ENCODE measurements around the gene NSD2.

The NSD2 gene

DNA sequence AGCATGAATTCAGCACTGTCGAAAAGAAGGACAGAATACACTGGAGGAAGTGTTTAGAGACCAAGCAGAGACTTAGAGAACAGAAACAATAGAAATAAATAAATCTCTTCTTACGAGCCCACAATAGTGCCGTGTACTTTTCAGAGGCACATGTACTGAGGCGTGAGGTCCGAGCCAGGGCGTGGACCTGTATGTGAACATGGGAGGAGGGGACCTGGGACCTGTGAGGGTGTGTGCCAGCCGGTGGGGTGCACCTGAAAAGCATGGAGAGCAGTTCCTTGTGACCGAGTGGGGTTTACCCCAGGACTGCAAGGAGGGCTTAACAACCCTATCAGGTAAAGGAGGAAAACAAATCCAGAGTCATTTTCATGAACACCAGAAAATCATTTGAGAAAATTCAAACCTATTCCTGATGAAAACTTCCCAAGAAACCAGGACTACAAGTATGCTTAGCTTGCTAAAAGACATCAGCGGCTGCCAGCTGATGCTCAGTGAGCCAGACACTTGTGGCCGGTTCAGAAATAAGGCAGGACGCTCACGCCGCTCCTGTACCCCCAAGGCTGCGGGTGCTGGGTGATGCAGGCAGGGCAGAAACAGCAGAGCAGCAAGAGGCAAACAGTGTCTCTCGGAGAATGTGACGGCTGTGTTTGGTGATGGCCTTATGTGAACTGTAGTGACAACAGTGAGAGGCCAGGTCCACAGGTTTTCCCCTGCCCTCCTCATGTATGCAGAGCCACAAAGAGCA is 100.4 kb downstream of the NSD2 start:
- no peak for DNase-seq

DNA sequence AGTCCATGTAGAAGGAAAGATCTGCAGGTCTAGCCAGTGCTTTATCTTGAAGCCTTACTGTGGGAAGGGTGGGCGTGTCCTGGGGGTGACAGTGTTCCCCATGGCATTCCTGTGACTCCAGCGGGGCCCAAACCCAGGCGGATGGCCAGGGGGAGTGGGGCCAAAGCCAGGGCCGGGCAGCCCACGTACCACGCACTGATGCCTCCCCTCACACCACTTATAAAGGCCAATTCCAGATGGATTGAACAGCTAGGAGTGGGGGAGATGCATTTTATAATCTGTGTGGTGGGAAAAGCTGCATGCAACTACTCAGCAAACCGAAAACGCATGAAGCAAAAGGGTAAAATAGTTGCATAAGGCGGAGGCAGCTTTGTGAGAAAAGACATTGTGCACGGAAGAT is 101.2 kb downstream of the NSD2 start:
- DNase-seq, result no peak

DNA sequence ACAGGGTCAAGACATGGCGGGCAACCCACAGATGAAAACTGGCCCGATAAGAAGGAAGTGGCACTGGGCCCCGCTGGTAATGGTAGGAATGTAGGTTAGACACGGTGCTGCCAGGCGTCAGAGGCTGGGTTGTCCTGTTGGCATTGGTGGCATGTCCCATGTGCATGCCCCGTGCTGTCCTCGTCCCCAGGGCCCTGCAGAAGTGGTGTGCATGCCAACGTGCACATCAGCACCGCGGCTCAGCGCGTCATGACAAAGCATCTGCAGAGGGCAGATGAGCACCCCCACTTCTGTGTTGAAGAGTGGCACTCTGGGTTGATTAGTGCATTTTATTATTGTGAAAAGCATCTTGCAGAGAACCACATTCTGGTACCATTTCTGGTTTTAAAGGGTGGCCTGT is 102.0 kb downstream of the NSD2 start:
- DNase-seq, result no peak

DNA sequence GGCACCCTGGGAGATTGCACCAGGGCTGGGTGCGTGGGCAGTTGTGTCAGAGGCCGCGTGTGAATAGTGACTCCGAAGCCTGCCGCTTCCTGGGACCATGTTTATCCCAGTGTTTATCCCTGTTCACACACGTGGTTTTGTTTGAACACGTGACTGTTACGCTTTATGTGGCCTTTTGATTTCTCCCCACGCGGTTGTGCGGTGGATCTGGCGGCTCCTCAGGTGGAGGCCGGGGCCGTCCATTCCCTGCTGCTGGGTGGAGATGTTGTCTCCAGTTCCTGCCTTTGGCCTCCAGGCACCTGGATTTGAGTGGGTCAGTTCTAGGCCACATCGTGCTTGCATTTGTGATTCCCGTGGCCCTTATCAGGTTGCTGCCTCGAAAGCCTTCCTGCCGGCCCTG is 102.5 kb downstream of the NSD2 start:
- no peak for DNase-seq

DNA sequence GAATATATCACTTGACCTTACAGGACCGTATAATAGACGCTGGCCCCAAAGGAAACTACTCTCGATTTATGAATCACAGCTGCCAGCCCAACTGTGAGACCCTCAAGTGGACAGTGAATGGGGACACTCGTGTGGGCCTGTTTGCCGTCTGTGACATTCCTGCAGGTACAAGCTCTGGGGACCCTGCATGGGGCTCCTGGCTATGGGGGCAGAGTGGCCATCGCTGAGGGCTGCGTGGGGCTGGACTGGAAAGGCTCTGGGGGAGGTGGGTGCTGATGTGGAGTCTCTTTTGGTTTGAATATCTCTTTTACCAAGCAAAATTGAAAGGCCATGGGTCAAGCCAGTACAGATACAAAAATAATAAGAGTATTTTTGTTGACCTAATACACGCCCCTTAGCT is 103.6 kb downstream of the NSD2 start:
- no peak for DNase-seq

DNA sequence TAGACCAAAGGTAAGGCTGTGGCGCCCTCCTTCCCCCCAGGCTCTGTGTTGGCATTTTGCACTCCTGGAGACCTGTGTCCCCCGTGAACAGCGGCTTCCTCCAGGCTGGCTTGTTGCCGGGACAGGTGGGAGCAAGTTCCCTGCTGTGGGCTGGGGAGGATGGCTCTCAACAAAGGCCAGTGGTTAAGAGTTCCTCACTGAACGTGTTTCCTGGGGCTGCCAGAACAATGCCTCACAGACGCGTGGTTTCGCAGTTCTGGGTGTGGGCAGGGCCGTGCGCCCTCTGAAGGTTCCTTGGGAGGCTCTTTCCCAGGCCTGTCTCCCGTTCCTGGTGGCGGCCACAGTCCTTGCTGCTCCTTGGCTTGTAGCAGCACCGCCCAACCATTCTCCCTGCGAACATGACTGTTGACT is 104.2 kb downstream of the NSD2 start:
- DNase-seq, result no peak

DNA sequence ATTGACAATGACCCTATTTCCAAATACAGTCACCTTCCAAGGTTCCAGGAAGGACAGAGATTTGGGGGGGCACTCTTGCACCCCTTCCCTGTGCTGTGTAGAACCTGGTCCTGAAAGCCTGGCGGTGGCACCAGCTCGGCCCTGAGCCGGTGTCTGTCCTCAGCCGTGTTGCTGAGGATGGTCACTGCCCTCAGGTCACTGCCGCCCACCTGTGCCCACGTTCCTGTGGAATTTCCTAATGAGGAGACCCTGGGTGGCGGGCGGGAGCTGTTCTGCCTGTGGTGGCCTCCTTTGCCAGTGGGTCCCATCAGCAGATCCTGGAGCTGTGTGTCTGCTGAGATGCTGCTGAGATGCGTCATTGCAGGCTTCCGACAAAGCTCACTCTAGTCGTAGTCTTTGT is 104.7 kb downstream of the NSD2 start:
- DNase-seq, result no peak

DNA sequence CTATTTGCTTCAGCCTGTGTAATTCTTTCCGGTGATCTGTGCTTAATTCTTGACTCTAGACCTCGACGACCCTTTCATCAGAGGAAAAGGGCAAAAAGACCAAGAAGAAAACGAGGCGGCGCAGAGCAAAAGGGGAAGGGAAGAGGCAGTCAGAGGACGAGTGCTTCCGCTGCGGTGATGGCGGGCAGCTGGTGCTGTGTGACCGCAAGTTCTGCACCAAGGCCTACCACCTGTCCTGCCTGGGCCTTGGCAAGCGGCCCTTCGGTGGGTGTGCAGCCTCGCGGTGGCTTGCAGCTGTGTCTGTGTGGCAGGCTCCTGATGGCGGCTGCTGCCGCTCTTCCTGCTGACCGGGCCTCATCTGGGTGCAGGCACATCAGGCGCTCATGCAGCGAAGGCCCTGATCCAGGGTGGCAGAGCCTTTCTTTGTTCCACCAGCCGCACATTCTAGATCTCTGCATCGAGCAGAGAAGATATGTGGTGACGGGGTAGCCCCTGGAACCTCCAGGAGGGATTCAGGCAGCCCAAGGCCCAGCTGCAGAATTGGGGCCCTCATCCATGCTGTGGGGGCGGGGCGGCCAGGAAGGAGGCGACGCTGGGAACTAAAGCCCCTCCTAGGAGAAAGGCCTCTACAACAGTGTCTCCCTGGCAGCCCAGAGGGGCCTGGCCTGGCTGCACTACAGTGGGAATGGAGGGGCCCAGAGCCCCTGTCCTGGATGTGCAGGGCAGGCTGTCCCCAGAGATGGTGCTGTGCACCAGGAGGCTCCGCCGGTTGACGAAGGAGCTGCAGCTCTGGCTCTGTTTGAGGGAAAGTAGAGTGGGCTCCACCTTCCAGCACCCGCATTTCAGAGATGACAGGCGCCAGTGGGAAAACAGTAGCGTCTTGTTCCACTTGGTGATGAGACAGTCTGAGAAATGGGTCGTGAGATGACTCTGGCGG is 105.5 kb downstream of the NSD2 start:
- no peak for DNase-seq

DNA sequence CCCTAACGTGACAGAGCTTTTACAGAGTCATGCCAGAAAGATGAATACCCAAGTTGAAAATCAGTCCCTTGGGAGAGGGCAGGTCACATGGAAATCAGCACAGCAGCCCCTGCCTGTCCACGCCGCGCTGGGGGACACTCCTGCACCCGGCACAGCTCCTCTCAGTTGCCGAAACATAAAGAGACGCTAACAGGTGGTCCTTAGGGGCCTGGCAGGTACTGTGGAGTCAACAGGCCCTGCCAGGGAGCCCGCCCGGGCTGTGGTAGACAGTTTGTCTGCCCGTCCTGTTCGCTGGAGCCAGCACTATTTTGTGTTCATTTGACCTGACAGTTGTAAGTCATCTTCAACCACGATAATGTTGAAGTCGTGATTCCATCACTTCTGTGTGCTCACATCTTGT is 107.0 kb downstream of the NSD2 start:
- no peak for DNase-seq

DNA sequence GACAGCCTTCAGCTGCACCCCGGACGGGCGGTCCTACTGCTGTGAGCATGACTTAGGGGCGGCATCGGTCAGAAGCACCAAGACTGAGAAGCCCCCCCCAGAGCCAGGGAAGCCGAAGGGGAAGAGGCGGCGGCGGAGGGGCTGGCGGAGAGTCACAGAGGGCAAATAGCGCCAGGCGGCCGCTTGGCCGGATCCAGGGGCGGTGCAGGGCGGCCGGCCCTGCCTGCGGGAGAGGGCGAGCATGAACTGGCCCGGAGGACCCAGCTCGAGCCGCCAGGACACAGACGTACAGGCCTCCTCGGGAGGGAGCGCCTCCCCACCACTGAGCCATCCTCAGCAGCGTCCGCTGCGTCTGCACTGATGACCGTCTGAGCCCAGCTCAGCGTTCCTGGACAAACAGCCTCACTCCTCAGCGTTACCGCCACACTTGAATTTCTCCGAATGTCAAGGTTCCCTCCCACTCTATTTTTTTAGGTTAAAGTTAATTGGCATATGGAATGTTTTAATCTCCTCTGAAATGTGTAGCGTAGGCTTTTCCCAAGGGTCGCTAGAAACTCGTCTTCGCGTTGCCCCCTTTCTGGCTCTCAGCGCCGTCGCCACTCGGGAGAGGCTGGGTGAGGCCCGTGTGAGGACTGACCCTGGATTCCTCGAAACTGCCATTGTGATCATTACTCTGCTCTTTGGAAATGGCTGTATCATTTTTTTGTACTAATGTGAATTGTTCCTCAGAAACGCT is 107.7 kb downstream of the NSD2 start:
- no peak for DNase-seq

DNA sequence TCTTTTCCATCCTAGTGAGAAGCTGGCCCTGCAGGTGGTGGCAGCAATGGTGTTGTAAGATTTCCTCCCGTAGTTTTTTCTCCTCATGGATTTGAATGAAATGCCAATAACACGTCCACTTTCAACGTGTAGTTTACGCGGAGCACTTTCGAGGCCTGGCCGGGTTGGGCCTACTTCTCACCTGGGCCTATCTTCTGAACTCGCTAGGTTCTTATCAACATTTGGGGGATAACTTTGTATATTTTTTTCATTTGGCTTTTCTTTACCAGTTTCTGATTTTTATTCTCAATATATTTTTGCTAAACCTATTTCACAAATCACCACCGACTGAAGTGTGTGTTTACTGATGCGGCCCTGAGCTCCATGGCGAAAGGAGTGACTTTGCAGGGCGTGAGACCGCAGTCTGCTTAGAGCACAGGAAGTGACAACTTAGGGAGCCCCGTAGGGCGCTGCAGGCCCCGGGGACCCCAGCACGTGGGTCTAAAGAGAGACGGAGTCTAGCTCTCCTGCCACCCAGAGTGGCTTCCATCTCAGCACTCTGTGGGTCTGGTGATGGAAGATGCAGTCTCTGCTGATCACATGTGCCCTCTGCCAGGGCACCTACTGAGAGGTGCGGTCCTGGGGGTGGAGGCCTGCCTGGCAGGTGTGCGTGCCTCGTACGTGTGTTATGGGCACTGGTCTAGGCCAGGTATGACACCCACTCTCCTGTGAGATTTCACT is 108.4 kb downstream of the NSD2 start:
- no peak for DNase-seq

DNA sequence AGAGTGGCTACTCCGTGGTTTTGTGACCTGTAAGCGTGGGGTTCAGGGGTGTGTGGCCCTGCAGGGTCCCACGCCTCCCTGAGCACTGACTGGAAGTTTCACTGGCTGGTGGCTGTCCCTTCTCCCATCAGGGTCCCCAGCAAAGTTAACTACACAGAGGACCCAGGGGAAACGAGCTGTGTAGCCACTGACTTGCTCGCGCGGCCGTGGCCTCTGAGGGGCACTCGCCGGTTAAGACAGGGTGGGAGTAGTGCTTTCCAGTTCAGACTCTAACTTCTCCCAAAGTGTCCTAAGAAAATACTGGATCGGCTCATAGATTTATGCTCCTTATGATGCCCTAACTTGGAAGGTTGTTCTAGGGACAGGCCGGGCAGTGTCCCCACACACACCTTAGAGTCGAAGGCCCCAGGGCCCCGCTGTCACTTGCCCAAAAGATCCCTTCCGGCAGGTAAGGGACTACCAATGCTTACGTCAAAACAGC is 109.4 kb downstream of the NSD2 start:
- DNase-seq, result no peak

DNA sequence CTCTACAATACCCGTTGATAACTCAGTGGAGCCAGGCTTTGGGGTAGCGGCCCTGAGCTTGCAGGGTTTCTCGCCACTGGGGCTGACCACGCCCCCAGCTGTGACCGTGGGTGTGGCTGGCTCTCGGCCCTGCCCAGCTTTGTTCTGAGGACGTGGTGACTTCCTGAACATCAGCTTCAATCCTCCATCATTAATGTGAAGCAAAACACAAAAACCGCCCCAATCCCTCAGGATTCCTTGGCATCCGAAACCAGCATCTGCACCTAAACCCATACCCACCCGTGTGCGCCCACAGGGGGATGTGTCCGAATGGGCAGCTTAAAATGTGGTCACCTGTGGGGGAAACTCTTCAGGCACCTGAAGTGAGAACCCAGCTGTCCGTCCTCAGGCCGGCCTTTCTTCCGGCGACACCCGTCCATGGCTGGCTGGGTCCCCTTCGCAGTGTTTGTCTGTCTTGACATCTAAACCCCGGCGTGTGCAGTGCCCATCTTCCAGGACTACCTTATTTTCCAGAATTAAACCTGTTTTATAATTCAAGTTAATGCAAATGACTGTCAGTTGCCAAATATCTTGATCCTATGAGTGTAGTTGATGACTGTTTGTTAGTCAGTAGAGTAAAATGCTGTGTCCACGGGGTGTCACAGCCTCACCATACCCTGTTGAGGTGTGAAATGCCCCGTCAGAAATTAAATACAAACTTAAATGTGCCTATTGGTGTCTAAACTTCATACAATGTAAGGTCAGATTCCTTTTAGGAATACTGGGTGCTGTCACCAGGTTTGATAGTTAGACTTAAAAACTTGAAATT is 110.3 kb downstream of the NSD2 start:
- peak; percentile 30 for DNase-seq

DNA sequence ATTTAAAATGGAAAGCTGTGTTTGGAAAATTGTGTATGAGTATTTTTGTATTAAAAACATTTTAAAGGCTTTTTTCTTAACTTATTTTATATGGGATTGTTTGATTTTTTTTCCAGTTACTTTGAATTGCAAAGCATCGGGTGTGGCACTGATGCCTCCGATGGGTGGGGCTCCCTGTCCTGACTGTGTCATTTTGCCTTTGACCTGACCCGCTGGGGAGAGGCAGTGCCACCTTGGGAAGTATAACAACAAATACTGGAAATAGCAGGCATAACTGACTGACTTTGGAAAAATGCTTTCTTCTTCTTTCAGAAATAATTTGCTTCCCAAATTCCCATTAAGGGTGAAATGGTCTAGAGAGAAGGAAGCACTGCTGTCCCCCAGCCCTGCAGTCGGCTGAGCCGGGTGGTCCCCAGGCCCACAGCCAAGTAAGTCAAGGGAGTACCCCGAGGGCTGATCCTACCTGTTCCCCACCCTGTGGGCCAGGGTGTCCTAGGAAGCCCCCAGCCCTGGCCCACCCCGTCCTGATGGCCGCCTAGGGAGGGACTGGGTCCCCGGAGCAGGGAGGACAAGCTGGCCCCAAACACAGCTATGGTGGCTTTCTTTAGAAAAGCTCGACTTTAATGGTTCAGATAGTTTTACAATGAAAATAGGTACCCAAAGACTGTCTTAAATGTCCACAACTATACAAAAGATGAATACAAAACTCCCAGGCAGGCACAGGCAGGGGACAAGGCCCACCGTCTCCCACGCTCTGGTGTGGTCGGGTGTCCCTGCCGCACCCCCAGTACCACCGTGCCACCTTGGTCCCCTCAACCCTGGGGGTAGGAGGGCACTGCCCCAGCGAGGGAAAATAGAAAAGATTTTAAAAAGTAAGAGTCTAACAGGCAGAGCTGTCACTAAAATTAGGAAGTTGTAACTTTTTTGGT is 111.2 kb downstream of the NSD2 start:
- no peak for DNase-seq

DNA sequence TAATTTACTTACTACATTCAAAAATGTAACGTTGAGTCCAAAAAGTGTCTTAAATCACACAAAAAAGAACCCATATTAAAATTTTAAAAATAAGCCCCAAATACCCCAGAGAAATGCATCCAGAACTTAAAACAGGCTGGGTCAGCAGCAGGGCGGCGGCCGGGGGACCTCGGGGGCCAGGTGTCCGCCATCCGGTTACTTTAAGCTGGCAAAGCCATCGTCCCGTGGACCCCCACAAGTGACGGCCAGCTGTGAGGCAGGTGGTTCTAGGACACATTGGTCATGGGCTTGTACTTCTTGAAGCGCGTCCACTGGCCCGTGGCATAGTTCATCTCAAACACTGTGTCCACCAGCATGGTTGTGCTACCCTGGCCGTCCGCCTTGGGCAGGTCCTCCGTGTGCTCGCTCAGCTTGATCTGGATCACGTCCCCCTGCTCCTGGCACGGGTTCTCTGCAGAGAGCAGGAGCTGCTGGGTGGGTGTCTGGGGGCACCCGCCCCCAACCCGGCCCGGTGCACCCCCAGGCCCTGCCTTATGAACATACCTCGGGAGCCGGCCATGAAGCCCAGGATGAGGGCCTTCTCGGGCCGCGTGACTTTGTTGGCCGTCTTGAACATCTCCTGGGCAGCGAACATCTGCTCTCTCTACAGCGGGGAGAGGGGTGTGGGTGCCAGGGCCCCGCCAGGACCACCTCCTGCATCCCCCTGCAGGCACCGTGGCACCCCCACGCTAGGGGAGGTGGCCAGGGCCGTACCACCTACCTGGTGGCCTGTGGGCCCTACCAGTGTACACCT is 112.1 kb downstream of the NSD2 start:
- no peak for DNase-seq

DNA sequence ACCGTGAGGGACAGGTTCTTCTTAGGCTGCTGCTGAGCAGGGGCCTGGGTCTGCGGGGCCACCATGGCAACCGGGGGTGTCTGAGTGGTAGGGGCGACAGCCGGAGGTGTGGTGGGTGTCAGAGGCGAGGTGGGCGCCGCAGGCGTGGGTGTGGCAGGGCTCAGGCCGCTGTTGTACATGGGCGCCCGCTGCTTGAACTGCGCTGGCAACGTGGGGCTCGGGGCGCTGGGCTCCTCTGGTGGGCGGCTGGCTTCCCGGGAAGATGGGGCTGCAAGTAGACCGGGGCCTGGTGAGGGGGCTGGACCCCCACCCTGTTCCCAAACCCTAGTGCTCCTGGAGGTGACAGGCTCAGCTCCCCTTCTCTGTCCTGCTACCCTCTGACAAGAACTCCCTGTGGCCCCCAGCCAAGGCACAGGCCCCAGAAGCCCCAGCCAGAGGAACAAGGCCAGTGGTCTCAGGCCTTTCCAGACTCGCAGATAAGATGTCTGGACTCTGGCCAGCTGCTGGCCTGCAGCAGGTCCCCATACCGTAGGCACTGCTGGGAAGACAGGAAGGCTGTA is 112.7 kb downstream of the NSD2 start:
- DNase-seq, result no peak

DNA sequence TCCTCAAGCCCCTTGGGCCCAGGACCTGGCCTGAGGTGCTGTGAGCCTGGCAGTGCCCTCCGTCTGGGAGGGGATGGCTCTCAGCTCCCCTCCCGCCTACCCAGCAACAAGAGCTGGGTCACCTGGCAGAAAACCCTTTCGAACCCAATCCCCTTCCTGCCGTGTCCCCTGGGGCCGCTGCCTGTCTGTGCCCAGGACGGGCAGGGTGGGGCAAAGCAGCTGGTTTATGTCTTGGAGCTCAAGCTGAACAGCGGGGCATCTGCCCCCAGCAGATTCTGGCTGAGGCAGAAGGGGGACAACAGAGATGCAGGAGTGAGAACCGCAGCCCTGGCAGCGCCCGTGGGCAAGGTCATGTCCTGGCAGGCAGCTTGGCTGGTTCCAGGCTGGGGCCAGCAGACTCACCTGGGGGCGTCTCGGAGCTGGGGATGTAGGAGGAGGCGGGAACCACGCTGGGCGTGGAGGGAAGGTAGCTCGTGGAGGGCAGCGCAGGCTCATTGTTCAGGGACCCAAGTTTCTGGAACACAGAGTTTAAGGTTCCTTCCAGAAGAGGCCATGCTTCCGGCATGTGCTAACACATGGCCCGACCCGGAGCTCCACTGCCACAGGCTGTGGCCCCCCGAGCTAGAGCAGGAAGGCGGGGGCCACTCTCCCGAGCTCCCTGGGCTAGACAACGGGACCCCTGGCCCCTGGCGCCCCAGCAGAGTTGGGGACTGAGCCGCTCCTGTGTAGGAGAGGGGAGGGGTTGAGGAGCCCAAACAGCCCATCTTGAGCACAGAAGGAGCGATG is 113.4 kb downstream of the NSD2 start:
- no peak for DNase-seq

DNA sequence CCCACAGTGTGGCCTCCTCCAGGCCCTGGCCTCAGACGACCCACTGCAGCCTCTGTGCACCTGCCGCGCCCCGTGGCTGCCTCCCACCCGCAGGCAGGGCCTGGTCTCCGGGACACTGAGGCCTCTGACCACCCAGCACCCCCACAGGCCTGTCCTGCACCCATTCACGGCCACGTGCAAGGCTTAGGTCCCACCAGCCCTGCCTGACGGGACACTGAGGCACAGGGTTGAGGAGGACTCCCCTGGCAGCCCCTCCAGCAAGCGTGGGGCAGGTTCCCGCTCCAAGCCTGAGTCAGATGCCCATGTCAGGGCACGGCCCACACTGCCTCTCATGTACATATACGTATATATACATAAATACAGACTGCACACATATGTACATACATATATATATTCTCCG is 114.1 kb downstream of the NSD2 start:
- no peak for DNase-seq
